Left lung (tissue), 10 donors: Measurements from ENCODE around the gene LRRK1. TPM values are rescaled to one million over a fixed set of nuclear protein-coding genes. Genes with fewer than 3 reads are reported as not detected.

Experiments used
- ATAC-seq: fragments of 200-7000 bp; cut with Tn5 transposase; one replicate; pipeline ENCODE4 v1.9.1; 2020; ENCODE audit warnings: moderate library complexity
- DNase-seq, 4 donors: peaks; one replicate each; pipeline ENCODE4 v3.0.0-alpha.2; 2013 to 2020
- H3K27ac ChIP-seq, 2 donors: fragments of 200-600 bp; sonication (generic) in 1 of 2; one replicate each; pipeline versions ENCODE4 v1.5.0 to v1.8.0; 2020 to 2021
- H3K27me3 ChIP-seq, 2 donors: fragments of 200-600 bp; sonication (generic) in 1 of 2; one replicate each; pipeline versions ENCODE4 v1.5.0 to v1.8.0; 2020 to 2021
- H3K36me3 ChIP-seq, 2 donors: fragments of 200-600 bp; sonication (generic) in 1 of 2; one replicate each; pipeline versions ENCODE4 v1.5.0 to v1.8.0; 2020 to 2021
- H3K4me1 ChIP-seq, 2 donors: fragments of 200-600 bp; one replicate each; pipeline ENCODE4 v1.8.0; 2021
- H3K4me3 ChIP-seq, 2 donors: fragments of 200-600 bp; sonication (generic) in 1 of 2; one replicate each; pipeline versions ENCODE4 v1.5.0 to v1.8.0; 2020 to 2021; ENCODE audit warnings: mild to moderate bottlenecking in 1 of 2
- H3K9me3 ChIP-seq, 2 donors: fragments of 200-600 bp; sonication (generic) in 1 of 2; one replicate each; pipeline versions ENCODE4 v1.5.0 to v1.8.0; 2020 to 2021
- intact Hi-C, 2 donors: fragments of 100-400 bp; cut with DNase I; formaldehyde crosslinking; loops; one replicate each; pipeline versions ENCODE4 v1.11.2 to v1.14.2; 2022
- polyA plus RNA-seq, 6 donors: library from polyadenylated mRNA; unstranded; fragments of 120-200 nt; gene quantifications; one replicate each; pipeline ENCODE4 v1.2.1, GENCODE V29; 2013; ENCODE audit not compliant: insufficient read length in 6 of 6
- total RNA-seq, 2 donors: library from RNA; stranded (reverse); fragmentation: NEBNext Ultra II Directional; extraction: Animal tissue kit (Norgen Biotek cat#: 25700); gene quantifications; one replicate each; pipeline ENCODE4 v1.2.1, GENCODE V29; 2021
- TF ChIP-seq, protein P1 (sequence below), 2 donors: fragments of 200-600 bp; sonication (generic) in 1 of 2; IDR thresholded peaks; one replicate each; pipeline versions ENCODE4 v1.5.0 to v1.8.0; 2021; ENCODE audit warnings: antibody characterized with exemption in 2 of 2
- donor health status: DM: no; HTN: yes; CAD: no.
- donor health status: DM: no; HTN: no; CAD: no.

The LRRK1 gene
- total and polyA plus RNA-seq, 8 donors, result 1.9 to 24.2 (median 3.0) TPM

GRCh38 chr15:100895721-100896120 is 23.4 kb upstream of the LRRK1 start:
- no peak for ATAC-seq
- H3K4me1 ChIP-seq, result no peaks in the 10 kb centered on the region
- no peak for DNase-seq
- no peak overlapping the region for H3K4me3 ChIP-seq
- intact Hi-C loops, result no loop called here
- no peaks in the 10 kb centered on the region for H3K9me3 ChIP-seq
- H3K27ac ChIP-seq, result no peak overlapping the region
- peaks cover 0 to 67% of the 10 kb centered on the region in 2 donors for H3K27me3 ChIP-seq
- TF ChIP-seq, protein P1, sequence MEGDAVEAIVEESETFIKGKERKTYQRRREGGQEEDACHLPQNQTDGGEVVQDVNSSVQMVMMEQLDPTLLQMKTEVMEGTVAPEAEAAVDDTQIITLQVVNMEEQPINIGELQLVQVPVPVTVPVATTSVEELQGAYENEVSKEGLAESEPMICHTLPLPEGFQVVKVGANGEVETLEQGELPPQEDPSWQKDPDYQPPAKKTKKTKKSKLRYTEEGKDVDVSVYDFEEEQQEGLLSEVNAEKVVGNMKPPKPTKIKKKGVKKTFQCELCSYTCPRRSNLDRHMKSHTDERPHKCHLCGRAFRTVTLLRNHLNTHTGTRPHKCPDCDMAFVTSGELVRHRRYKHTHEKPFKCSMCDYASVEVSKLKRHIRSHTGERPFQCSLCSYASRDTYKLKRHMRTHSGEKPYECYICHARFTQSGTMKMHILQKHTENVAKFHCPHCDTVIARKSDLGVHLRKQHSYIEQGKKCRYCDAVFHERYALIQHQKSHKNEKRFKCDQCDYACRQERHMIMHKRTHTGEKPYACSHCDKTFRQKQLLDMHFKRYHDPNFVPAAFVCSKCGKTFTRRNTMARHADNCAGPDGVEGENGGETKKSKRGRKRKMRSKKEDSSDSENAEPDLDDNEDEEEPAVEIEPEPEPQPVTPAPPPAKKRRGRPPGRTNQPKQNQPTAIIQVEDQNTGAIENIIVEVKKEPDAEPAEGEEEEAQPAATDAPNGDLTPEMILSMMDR (IDR thresholded peaks at IDR 0.05), result no peak
- no peaks in the 10 kb centered on the region for H3K36me3 ChIP-seq

DNA sequence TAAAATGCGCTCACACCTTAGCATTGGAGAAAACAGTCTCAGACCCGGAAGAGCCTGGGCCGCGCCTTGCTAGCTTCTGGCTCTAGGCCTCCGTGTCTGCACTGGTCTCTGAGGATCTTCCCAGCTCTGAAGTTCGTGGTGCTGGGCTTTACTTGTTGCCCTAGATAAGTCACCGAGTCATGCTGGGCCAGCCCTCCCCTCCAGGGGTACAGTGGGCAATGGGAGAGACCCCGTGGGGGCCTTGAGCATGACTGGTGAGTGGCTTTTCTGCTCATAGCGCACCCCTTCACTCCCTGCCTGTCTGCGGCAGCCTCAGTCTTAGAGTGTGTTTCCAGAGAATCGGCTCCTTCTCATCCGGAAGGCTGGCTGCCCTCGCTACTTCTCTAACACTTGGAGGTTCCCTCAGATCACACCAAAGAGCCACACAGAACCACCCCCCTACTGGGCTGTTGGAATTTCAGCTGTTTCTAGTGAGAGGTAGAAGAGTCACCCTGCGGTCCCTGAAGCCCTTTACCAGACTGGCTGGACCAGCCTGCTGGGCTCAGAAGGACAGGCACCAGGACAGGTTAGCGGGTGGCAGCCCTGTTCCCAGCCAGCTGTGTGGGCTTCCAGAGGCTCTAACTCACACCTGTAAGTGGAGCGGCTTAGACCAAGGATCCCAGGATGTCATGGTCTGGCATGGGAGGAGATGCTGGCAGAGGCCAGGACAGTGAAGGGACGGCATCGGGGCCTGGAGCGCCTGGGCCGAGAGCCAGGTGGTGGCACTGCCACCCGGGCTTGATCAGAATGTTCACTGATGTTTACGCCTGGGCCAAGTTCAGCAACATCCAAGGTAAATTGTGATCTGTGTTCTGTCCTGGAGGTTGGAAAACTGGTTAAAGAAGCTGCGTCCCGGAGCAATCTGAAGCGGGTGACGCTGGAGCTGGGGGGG is 21.7 kb upstream of the LRRK1 start:
- Histone ChIP-seq H3K4me3 (no peak overlapping the region), H3K36me3 (no peaks in the 10 kb centered on the region), H3K9me3 (no peaks in the 10 kb centered on the region), H3K27ac (no peak overlapping the region), H3K4me1 (peaks cover under 1 to 11% of the 10 kb centered on the region in 2 donors), H3K27me3 (peaks cover 0 to 49% of the 10 kb centered on the region in 2 donors)
- TF ChIP-seq, protein P1 (IDR thresholded peaks at IDR 0.05), result no peak
- DNase-seq (no peak), ATAC-seq (no peak)
- intact Hi-C loops, result no loop called here

- peaks cover 4 to 16% of the 10 kb centered on the region in 2 donors for H3K4me1 ChIP-seq
- H3K9me3 ChIP-seq, result no peaks in the 10 kb centered on the region
- TF ChIP-seq, protein P1 (IDR thresholded peaks at IDR 0.05), result no peak
- intact Hi-C loops, result no loop called here
- ATAC-seq, result no peak
- DNase-seq, result no peak
- H3K36me3 ChIP-seq, result no peaks in the 10 kb centered on the region
- no peak overlapping the region for H3K27ac ChIP-seq
- no peak overlapping the region for H3K4me3 ChIP-seq
- H3K27me3 ChIP-seq, result peaks cover 0 to 43% of the 10 kb centered on the region in 2 donors
Observed at GRCh38 chr15:100898152-100898490, 21.0 kb upstream of the LRRK1 start.

DNA sequence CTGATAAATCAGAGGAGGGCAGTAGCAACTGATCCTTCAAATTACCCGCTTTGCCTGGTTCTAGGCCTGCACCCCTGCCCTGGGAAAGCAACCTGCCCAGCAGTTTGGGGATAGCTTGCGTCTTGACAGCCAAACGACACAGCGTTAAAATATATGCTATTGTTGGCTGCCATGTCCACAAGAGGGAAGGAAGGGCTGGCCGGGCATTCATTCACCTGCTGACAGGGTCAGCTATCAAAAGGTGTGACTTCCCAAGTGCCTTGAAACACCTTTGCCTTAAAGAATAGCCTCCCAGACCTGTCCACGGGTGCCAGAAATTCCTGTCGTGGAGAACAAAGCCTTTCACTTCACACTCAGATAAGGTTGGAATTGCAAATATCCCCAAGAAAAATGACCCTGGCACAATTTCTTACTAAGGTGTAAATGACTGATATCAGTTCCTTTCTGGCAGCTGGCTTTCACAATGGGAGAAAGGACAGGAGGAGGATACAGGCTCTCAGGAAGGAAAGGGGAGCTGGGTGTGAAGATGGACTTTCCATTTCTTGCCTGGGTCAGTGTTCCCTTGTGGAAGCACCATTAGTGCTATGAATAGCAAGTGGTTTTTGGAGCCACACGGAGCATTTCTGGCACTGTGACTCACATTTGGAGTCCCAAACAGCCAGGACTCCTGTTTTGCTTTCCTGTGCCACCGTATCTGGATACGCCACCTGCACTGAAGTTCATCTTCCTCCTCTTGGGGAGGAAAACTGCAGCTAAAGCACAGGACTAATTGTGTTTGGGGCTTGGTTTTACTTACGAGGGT is 20.3 kb upstream of the LRRK1 start:
- no peak overlapping the region for H3K27ac ChIP-seq
- intact Hi-C loops, result no loop called here
- DNase-seq, result no peak
- no peak overlapping the region for H3K4me3 ChIP-seq
- ATAC-seq, result no peak
- TF ChIP-seq, protein P1 (IDR thresholded peaks at IDR 0.05), result no peak
- H3K27me3 ChIP-seq, result peaks cover 0 to 36% of the 10 kb centered on the region in 2 donors
- H3K36me3 ChIP-seq, result no peaks in the 10 kb centered on the region
- H3K4me1 ChIP-seq, result peaks cover 4 to 16% of the 10 kb centered on the region in 2 donors
- H3K9me3 ChIP-seq, result no peaks in the 10 kb centered on the region

GRCh38 chr15:100899601-100900000 is 19.6 kb upstream of the LRRK1 start:
- Histone ChIP-seq H3K4me1 (peaks cover 4 to 16% of the 10 kb centered on the region in 2 donors), H3K27ac (no peak overlapping the region), H3K36me3 (no peaks in the 10 kb centered on the region), H3K9me3 (no peaks in the 10 kb centered on the region), H3K27me3 (peaks cover 0 to 28% of the 10 kb centered on the region in 2 donors), H3K4me3 (no peak overlapping the region)
- ATAC-seq (no peak), DNase-seq (no peak)
- TF ChIP-seq, protein P1 (IDR thresholded peaks at IDR 0.05), result no peak
- intact Hi-C loops, result no loop called here
